ENCODE data around the gene FILIP1L. TPM values are rescaled to one million over a fixed set of nuclear protein-coding genes. Genes with fewer than 3 reads are reported as not detected.

FILIP1L gene
- total and polyA plus RNA-seq, 4 donors = 4.8 to 18.7 (median 6.7) TPM

DNA sequence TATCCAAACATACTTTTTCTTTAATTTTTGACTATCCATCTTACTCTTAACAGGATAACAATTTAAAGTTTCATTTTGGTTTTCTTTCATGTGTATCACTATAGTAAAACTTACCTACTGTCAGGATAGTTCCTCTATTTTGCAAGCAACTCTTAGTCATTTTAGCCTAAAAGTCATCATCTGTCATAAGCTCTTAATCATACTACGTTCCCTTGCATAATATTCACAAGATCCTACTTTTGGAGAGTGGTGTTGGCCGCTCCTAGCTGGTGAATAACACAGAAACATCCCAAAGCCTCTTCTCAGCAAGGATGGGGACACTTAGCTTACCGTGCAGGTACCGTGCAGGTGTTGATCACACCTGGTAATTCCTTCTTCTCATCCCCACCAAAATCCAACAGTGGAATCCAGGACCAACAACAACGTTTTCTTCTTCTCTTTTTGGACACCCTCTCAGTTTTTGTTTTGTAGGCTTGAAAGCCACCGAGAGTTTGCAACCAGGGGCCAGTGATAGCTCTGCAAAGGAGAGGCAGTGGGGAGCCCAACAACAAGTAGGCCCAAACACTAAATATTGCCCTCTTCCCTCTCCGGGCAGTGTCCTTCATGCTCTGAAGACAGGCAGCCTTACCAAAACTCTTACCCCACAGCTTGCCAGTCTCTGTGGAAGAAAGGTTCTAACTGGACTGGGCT lies 433 bp downstream of the FILIP1L start:
- Histone ChIP-seq H3K27me3 (ENCODE audit: control insufficient read depth, insufficient read depth, low read length) (no peaks in the 10 kb centered on the region), H3K4me1 (ENCODE audit: control insufficient read depth, insufficient read depth, low read length) (no peaks in the 10 kb centered on the region), H3K9me3 (ENCODE audit: control insufficient read depth, insufficient read depth, low read length) (no peaks in the 10 kb centered on the region), H3K4me3 (ENCODE audit: low read depth, low read length) (no peak overlapping the region), H3K36me3 (ENCODE audit: control insufficient read depth, insufficient read depth, low read length) (no peaks in the 10 kb centered on the region), H3K27ac (ENCODE audit: low read depth, low read length) (no peak overlapping the region)
- no peak for DNase-seq (ENCODE audit: low read depth in 4 of 6, low spot score in 6 of 6)
- 92% methylated on average over 5 of the region's 7 CpGs for WGBS (ENCODE audit: insufficient coverage)

DNA sequence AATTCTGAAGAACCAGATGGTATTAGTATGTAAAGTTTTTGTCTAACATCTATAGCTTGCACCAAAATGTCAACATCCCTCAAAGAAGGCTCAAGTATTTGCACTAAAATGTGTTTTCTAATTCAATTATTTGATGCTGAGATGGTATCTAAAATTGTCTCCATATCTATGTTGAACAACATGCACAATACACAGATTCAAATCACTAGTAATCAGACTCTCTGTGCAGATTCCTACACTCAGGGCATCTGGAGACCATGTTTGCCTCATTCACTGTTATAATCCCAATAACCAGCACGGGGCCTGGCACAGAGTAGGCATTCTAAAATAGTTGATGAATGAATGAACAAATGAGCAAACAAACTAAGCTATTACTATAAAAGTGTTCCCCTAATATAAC lies 2.6 kb downstream of the FILIP1L start:
- Histone ChIP-seq H3K27ac (ENCODE audit: low read depth, low read length) (no peak overlapping the region), H3K4me3 (ENCODE audit: low read depth, low read length) (no peak overlapping the region), H3K36me3 (ENCODE audit: control insufficient read depth, insufficient read depth, low read length) (no peaks in the 10 kb centered on the region), H3K4me1 (ENCODE audit: control insufficient read depth, insufficient read depth, low read length) (no peaks in the 10 kb centered on the region), H3K27me3 (ENCODE audit: control insufficient read depth, insufficient read depth, low read length) (no peaks in the 10 kb centered on the region), H3K9me3 (ENCODE audit: control insufficient read depth, insufficient read depth, low read length) (no peaks in the 10 kb centered on the region)
- no CpG with 5 or more reads among the region's 1 CpG for WGBS (ENCODE audit: insufficient coverage)
- DNase-seq (ENCODE audit: low read depth in 4 of 6, low spot score in 6 of 6) = no peak

DNA sequence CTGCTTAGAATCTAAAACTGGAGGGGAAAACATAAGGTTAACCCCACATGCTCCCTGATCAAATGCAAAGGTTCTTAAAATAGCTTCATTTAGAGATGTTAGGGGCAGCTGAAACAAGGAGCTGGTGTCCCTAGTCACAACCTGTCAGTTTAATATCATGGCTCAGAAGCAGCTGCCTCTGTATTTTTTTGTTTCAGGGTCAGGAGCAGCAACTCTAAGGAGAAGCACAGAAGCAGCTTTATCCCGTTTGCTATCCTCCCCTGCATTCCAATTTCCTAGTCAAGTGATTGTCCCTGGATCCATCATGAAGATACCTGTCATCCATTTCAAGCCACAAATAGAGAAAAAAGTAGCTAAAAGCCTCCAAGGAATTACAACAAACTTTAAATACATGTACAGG lies 4.1 kb downstream of the FILIP1L start:
- Histone ChIP-seq H3K4me1 (ENCODE audit: control insufficient read depth, insufficient read depth, low read length) (no peaks in the 10 kb centered on the region), H3K27me3 (ENCODE audit: control insufficient read depth, insufficient read depth, low read length) (no peaks in the 10 kb centered on the region), H3K9me3 (ENCODE audit: control insufficient read depth, insufficient read depth, low read length) (no peaks in the 10 kb centered on the region), H3K4me3 (ENCODE audit: low read depth, low read length) (no peak overlapping the region), H3K36me3 (ENCODE audit: control insufficient read depth, insufficient read depth, low read length) (no peaks in the 10 kb centered on the region), H3K27ac (ENCODE audit: low read depth, low read length) (no peak overlapping the region)
- WGBS (ENCODE audit: insufficient coverage) = no CpG with 5 or more reads among the region's 1 CpG
- DNase-seq (ENCODE audit: low read depth in 4 of 6, low spot score in 6 of 6) = no peak

DNA sequence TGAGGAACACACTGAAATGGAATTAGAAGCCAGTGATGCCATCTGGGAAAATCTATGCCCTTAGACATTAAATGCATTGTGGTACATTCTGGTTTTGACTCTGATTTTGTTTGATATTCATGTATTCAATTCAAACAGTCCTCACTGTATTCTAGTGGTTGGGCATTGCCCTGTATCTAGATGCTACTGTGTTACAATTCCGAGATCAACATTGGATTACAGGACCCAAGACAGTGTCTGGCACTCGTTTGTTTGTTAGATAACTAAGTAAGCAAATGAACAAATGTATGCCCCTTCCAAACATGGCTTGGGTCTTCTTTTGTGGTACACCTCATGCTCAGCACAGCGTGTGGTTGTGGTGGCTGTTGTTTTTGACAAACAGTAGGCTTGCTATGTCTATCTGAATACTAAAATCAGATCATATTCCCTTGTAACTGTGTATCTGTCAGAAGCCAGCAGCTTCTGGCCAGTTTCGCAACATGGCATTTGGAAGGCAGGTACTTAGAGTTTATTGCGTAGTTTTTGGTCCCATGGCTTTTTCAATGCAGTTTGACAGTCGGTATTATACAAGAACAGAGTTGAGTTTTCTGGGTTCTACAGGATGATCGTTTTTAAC lies 5.7 kb downstream of the FILIP1L start:
- no peak for DNase-seq (ENCODE audit: low read depth in 4 of 6, low spot score in 6 of 6)
- H3K4me1 ChIP-seq (ENCODE audit: control insufficient read depth, insufficient read depth, low read length) = no peaks in the 10 kb centered on the region
- WGBS (ENCODE audit: insufficient coverage) = no CpG with 5 or more reads among the region's 7 CpGs

DNA sequence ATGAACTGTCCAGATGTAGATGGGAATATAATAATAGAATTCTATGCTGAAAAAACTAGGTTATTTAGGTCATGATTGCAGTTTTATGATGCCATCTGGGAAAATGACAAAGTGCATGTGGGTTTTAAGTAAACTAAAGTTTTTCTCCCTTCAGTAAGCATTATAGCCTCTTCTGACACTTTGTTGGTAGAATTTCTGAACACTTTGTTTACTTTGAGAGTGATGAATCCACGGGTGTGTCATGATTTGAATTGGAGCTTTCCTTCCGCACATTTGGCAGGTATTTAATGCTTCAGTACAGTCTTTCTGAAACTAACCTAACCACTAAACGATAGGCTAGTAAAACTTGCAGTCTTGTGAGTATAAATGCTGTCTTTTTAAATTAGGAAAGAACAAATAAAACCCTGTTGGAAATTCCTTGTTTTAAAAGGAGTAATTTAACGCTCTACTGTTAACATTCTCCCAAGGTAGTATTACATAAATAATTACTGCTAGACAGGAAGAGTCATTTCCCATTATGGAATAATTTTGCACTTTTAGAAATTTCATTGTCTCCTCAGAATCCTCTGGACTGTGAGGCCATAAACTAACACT lies 7.0 kb downstream of the FILIP1L start:
- no CpG with 5 or more reads among the region's 4 CpGs for WGBS (ENCODE audit: insufficient coverage)

More for the DNA sequence above, 5.7 kb downstream of the FILIP1L start:
- Histone ChIP-seq H3K4me3 (ENCODE audit: low read depth, low read length) (no peak overlapping the region), H3K9me3 (ENCODE audit: control insufficient read depth, insufficient read depth, low read length) (no peaks in the 10 kb centered on the region), H3K36me3 (ENCODE audit: control insufficient read depth, insufficient read depth, low read length) (no peaks in the 10 kb centered on the region), H3K27ac (ENCODE audit: low read depth, low read length) (no peak overlapping the region), H3K27me3 (ENCODE audit: control insufficient read depth, insufficient read depth, low read length) (no peaks in the 10 kb centered on the region)

DNA sequence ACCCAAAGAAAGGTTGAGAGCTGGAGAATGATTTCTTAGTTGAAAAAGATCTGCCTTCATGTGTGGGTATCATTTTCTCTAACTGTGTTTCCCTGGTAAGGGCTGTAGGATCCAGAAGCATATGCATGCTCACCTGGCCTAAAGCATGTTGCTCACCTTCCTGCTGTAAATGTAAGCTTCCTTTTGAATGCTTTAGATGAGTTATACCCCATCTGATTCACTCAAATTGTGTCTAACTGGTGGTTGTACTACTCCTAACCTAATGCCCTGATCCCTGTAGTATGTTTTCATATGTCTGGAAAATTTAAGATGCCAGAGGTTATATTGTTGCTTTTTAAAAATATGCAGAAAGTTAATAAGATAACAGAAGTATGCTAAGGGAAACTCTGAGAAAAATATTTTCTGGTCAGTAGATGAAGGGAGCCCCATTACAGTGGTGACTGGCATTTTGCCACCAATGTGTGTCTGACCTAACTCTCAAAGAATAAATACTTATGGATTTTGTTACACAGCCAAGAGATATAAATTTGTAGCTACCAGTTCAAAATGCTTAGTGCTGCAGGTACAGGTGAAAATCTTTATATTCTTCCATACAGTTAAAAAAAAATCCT lies 7.7 kb downstream of the FILIP1L start:
- H3K27ac ChIP-seq (ENCODE audit: low read depth, low read length) = no peak overlapping the region
- H3K27me3 ChIP-seq (ENCODE audit: control insufficient read depth, insufficient read depth, low read length) = no peaks in the 10 kb centered on the region
- no peak for DNase-seq (ENCODE audit: low read depth in 4 of 6, low spot score in 6 of 6)
- H3K4me3 ChIP-seq (ENCODE audit: low read depth, low read length) = no peak overlapping the region
- no peaks in the 10 kb centered on the region for H3K4me1 ChIP-seq (ENCODE audit: control insufficient read depth, insufficient read depth, low read length)
- no peaks in the 10 kb centered on the region for H3K9me3 ChIP-seq (ENCODE audit: control insufficient read depth, insufficient read depth, low read length)
- H3K36me3 ChIP-seq (ENCODE audit: control insufficient read depth, insufficient read depth, low read length) = no peaks in the 10 kb centered on the region

More for the DNA sequence above, 7.0 kb downstream of the FILIP1L start:
- Histone ChIP-seq H3K27ac (ENCODE audit: low read depth, low read length) (no peak overlapping the region), H3K4me1 (ENCODE audit: control insufficient read depth, insufficient read depth, low read length) (no peaks in the 10 kb centered on the region), H3K9me3 (ENCODE audit: control insufficient read depth, insufficient read depth, low read length) (no peaks in the 10 kb centered on the region), H3K27me3 (ENCODE audit: control insufficient read depth, insufficient read depth, low read length) (no peaks in the 10 kb centered on the region), H3K4me3 (ENCODE audit: low read depth, low read length) (no peak overlapping the region), H3K36me3 (ENCODE audit: control insufficient read depth, insufficient read depth, low read length) (no peaks in the 10 kb centered on the region)
- peak in 1 of 6 donors; percentile 62 for DNase-seq (ENCODE audit: low read depth in 4 of 6, low spot score in 6 of 6)

DNA sequence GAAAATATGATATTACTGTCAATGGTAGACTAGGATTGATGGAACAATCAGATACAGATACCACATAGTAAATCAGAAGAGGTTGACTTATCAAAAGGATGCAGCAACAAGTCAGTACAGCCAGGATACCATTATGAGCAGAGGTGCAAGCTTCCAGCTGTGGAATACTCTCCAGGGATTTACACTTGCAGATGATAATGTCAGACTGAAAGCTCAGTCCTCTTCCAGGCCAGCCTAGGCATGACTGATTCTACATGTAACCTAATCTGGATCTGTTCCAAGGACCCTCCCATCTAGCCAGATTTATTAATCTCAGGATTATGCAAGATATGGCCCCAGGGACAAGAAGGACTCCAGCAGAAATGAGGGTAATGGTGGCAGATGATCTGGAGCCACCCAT lies 8.2 kb downstream of the FILIP1L start:
- Histone ChIP-seq H3K36me3 (ENCODE audit: control insufficient read depth, insufficient read depth, low read length) (no peaks in the 10 kb centered on the region), H3K27ac (ENCODE audit: low read depth, low read length) (no peak overlapping the region), H3K27me3 (ENCODE audit: control insufficient read depth, insufficient read depth, low read length) (no peaks in the 10 kb centered on the region), H3K4me1 (ENCODE audit: control insufficient read depth, insufficient read depth, low read length) (no peaks in the 10 kb centered on the region), H3K9me3 (ENCODE audit: control insufficient read depth, insufficient read depth, low read length) (no peaks in the 10 kb centered on the region), H3K4me3 (ENCODE audit: low read depth, low read length) (no peak overlapping the region)
- DNase-seq (ENCODE audit: low read depth in 4 of 6, low spot score in 6 of 6) = no peak

DNA sequence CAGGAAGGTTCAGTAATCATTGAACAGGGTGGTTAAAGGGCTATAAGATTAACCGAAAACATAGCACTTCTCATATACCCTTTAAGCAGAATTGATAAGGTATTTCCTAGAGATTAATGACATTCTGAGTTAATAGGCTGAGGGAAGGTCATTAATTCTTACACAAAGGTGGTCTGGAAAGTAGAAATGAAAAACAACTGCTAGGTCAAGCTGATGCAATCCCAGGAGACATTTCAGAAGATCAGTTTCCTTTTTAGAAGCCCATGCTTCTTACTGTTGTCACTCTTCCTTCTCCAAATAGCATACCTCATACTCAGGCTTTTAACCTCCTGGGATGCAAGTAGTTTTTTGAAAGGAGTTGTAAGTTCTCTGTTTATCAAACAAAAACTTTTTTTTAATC lies 8.8 kb downstream of the FILIP1L start:
- no peak overlapping the region for H3K4me3 ChIP-seq (ENCODE audit: low read depth, low read length)
- no peak overlapping the region for H3K27ac ChIP-seq (ENCODE audit: low read depth, low read length)
- H3K9me3 ChIP-seq (ENCODE audit: control insufficient read depth, insufficient read depth, low read length) = no peaks in the 10 kb centered on the region
- H3K4me1 ChIP-seq (ENCODE audit: control insufficient read depth, insufficient read depth, low read length) = no peaks in the 10 kb centered on the region
- no peaks in the 10 kb centered on the region for H3K27me3 ChIP-seq (ENCODE audit: control insufficient read depth, insufficient read depth, low read length)
- no peaks in the 10 kb centered on the region for H3K36me3 ChIP-seq (ENCODE audit: control insufficient read depth, insufficient read depth, low read length)
- DNase-seq (ENCODE audit: low read depth in 4 of 6, low spot score in 6 of 6) = no peak
- no CpG with 5 or more reads among the region's 1 CpG for WGBS (ENCODE audit: insufficient coverage)

DNA sequence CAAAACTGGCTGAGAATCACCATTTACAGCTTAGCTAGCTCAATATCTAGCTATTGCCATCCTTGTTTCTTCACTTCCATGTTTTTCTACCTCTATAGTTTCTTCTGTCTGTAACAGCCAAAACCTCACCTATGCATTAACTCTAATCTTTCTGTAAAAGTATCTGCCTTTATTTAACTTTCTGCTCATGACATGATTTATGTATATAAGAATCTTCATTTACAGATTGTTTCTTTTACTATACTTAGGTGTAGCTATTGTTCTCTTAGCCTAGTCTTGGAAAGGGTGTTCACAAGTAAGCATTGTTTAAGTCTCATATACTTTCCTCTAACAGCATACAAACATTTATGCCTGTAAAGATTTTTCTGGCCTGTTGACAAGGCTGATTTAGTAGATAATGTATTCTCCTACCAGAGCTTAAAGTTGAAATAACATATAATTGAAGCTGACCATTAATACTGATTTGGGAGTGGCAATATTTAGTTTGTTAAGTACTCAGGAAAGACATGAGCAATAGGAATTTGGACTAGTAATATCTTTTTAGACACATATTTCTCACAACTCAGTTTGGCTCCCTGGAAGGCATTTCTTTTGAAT lies 9.4 kb downstream of the FILIP1L start:
- DNase-seq (ENCODE audit: low read depth in 4 of 6, low spot score in 6 of 6) = no peak
- Histone ChIP-seq H3K4me1 (ENCODE audit: control insufficient read depth, insufficient read depth, low read length) (no peaks in the 10 kb centered on the region), H3K36me3 (ENCODE audit: control insufficient read depth, insufficient read depth, low read length) (no peaks in the 10 kb centered on the region), H3K4me3 (ENCODE audit: low read depth, low read length) (no peak overlapping the region), H3K27ac (ENCODE audit: low read depth, low read length) (no peak overlapping the region), H3K27me3 (ENCODE audit: control insufficient read depth, insufficient read depth, low read length) (no peaks in the 10 kb centered on the region), H3K9me3 (ENCODE audit: control insufficient read depth, insufficient read depth, low read length) (no peaks in the 10 kb centered on the region)
